WERI-Rb-1 (cell line): ENCODE measurements around the gene NUP88.

Source experiments
- DNase-seq: peaks from one replicate; pipeline ENCODE4 v3.0.0-alpha.2; 2020
- H3K27ac ChIP-seq: fragments of 250-450 bp; sonication (Bioruptor Pico); 2 replicates; pipeline ENCODE4 v1.5.1; 2020; ENCODE audit warnings: mild to moderate bottlenecking, moderate library complexity
- H3K27me3 ChIP-seq: fragments of 250-450 bp; sonication (Bioruptor Pico); 2 replicates; pipeline ENCODE4 v1.5.1; 2021; ENCODE audit warnings: mild to moderate bottlenecking, low read depth, moderate library complexity; ENCODE audit not compliant: insufficient read depth, severe bottlenecking
- H3K36me3 ChIP-seq: fragments of 250-450 bp; sonication (Bioruptor Pico); 2 replicates; pipeline ENCODE4 v1.5.1; 2020; ENCODE audit warnings: mild to moderate bottlenecking, moderate library complexity
- H3K4me3 ChIP-seq: 2 replicates; pipeline ENCODE4 v1.5.1; 2011; ENCODE audit warnings: low read depth, mild to moderate bottlenecking, control low read depth, low read length
- H3K9me3 ChIP-seq: fragments of 250-450 bp; sonication (Bioruptor Pico); 2 replicates; pipeline ENCODE4 v1.5.1; 2021; ENCODE audit warnings: mild to moderate bottlenecking, moderate library complexity; ENCODE audit not compliant: severe bottlenecking
- CTCF ChIP-seq: IDR thresholded peaks from 2 replicates; pipeline ENCODE4 v1.5.1; 2011; ENCODE audit warnings: low read depth, mild to moderate bottlenecking, control low read depth, inconsistent platforms, low read length

Gene NUP88

DNA sequence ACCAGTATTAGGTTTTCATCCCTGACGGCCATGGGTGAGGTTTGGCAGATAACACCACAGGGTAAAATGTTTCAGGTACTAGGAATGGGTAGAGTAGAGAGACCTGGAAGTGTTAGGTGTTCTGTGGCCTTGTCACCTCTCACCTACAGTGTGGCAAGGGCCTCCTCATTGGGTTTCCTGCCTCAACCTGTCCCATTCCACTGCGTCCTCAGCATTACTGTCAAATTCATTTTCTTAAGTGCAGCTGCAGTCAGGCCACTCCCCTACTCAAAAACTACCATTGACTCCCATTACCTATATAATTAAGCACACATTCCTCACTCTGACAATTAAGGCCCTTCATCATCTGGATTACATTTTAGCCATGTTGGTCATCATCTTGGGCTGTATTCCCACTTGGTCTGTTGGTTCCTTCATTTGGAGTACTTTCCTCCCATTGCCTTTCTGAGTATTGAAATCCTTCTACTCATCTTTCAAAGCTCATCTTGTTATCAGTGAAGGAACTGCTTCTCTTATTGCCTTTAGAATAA, 64.5 kb downstream of the NUP88 start:
- DNase-seq = no peak
- peaks cover 65% of the 10 kb centered on the region for H3K36me3 ChIP-seq

GRCh38 chr17:5354310-5354709, 65.2 kb downstream of the NUP88 start:
- no peak for TF ChIP-seq CTCF
- Histone ChIP-seq H3K36me3 (peaks cover 71% of the 10 kb centered on the region), H3K27me3 (no peaks in the 10 kb centered on the region), H3K4me3 (no peak overlapping the region), H3K9me3 (no peaks in the 10 kb centered on the region), H3K27ac (no peak overlapping the region)
- no peak for DNase-seq

More for the DNA sequence above, 64.5 kb downstream of the NUP88 start:
- no peaks in the 10 kb centered on the region for H3K9me3 ChIP-seq
- no peak overlapping the region for H3K4me3 ChIP-seq
- no peak overlapping the region for H3K27ac ChIP-seq
- no peak for TF ChIP-seq CTCF
- H3K27me3 ChIP-seq = no peaks in the 10 kb centered on the region

- Histone ChIP-seq H3K9me3 (no peaks in the 10 kb centered on the region), H3K4me3 (no peak overlapping the region), H3K36me3 (peaks cover 73% of the 10 kb centered on the region), H3K27ac (no peak overlapping the region), H3K27me3 (no peaks in the 10 kb centered on the region)
- TF ChIP-seq CTCF = no peak
- DNase-seq = no peak
These were observed 66.7 kb downstream of the NUP88 start for GRCh38 chr17:5352681-5353289.

GRCh38 chr17:5344914-5345313, 74.5 kb downstream of the NUP88 start:
- no peaks in the 10 kb centered on the region for H3K9me3 ChIP-seq
- no peak for TF ChIP-seq CTCF
- no peak for DNase-seq
- no peak overlapping the region for H3K27ac ChIP-seq
- H3K27me3 ChIP-seq = no peaks in the 10 kb centered on the region
- H3K4me3 ChIP-seq = no peak overlapping the region
- H3K36me3 ChIP-seq = peaks cover 38% of the 10 kb centered on the region
